Hepatic stellate cell (primary cell): ENCODE data around the gene BOLL.
A peak's percentile ranks its signal among the peaks of the same experiment; 100 is the strongest.
"Not testable (repeated sequence)": the region's sequence is repeated elsewhere in the genome, so short reads cannot be mapped to it uniquely, and the experiment has no call there.

Experiments
- DNase-seq: peaks from one replicate; pipeline ENCODE4 v3.0.0; 2011; ENCODE audit warnings: low spot score

Gene BOLL

GRCh38 chr2:197798187-197798586, 13.1 kb upstream of the BOLL start:
- DNase-seq, result no peak

GRCh38 chr2:197795277-197795676, 10.2 kb upstream of the BOLL start:
- DNase-seq, result no peak

GRCh38 chr2:197793456-197793855, 8.3 kb upstream of the BOLL start:
- no peak for DNase-seq

GRCh38 chr2:197786010-197786877, 1.1 kb upstream of the BOLL start:
- DNase-seq, result peak; percentile 23

GRCh38 chr2:197782126-197782525, 3.0 kb downstream of the BOLL start:
- no peak for DNase-seq

GRCh38 chr2:197779261-197779660, 5.9 kb downstream of the BOLL start:
- no peak for DNase-seq

GRCh38 chr2:197777823-197778407, 7.2 kb downstream of the BOLL start:
- DNase-seq, result peak; percentile 19

- no peak for DNase-seq
These were observed 24.8 kb downstream of the BOLL start for GRCh38 chr2:197760293-197760657.

GRCh38 chr2:197759625-197760292, 25.4 kb downstream of the BOLL start:
- DNase-seq, result no peak

GRCh38 chr2:197759013-197759412, 26.1 kb downstream of the BOLL start:
- DNase-seq, result no peak

GRCh38 chr2:197740200-197740599, 44.9 kb downstream of the BOLL start:
- no peak for DNase-seq

- DNase-seq, result not testable (repeated sequence)
These were observed 56.3 kb downstream of the BOLL start for GRCh38 chr2:197728555-197729544.

GRCh38 chr2:197727011-197727410, 58.1 kb downstream of the BOLL start:
- no peak for DNase-seq

GRCh38 chr2:197717863-197718262, 67.3 kb downstream of the BOLL start:
- no peak for DNase-seq

GRCh38 chr2:197713271-197713670, 71.8 kb downstream of the BOLL start:
- no peak for DNase-seq

- no peak for DNase-seq
These were observed 73.5 kb downstream of the BOLL start for GRCh38 chr2:197711578-197711977.

- no peak for DNase-seq
These were observed 74.6 kb downstream of the BOLL start for GRCh38 chr2:197710424-197711042.

- not testable (repeated sequence) for DNase-seq
These were observed 76.0 kb downstream of the BOLL start for GRCh38 chr2:197709140-197709539.

GRCh38 chr2:197708331-197708730, 76.8 kb downstream of the BOLL start:
- no peak for DNase-seq

GRCh38 chr2:197707316-197708213, 77.6 kb downstream of the BOLL start:
- DNase-seq, result peak; percentile 31
